WTC11 (cell line): ENCODE results near the gene CNN1. TPM values are rescaled to one million over a fixed set of nuclear protein-coding genes. Genes with fewer than 3 reads are reported as not detected.

ENCODE experiments used
- ESRRA ChIP-seq: sonication (generic); formaldehyde crosslinking; IDR thresholded peaks from 2 replicates; pipeline ENCODE4 v1.8.1; 2022; ENCODE audit warnings: mild to moderate bottlenecking, missing genetic modification reagents, borderline replicate concordance
- FOXP1 ChIP-seq: sonication (generic); formaldehyde crosslinking; IDR thresholded peaks from 2 replicates; pipeline ENCODE4 v1.8.0; 2022; ENCODE audit warnings: missing genetic modification reagents, mild to moderate bottlenecking, moderate library complexity, borderline replicate concordance
- FOXP4 ChIP-seq: sonication (generic); formaldehyde crosslinking; IDR thresholded peaks from 2 replicates; pipeline ENCODE4 v1.8.0; 2022; ENCODE audit warnings: mild to moderate bottlenecking, missing genetic modification reagents
- RORB ChIP-seq: fragments of 250-450 bp; sonication (Bioruptor Pico); IDR thresholded peaks from 2 replicates; pipeline ENCODE4 v1.9.0; 2021; ENCODE audit warnings: mild to moderate bottlenecking
- SMAD4 ChIP-seq: sonication (generic); formaldehyde crosslinking; IDR thresholded peaks from 2 replicates; pipeline ENCODE4 v1.8.0; 2022; ENCODE audit warnings: mild to moderate bottlenecking, missing genetic modification reagents
- TCF7 ChIP-seq: sonication (generic); formaldehyde crosslinking; IDR thresholded peaks from 2 replicates; pipeline ENCODE4 v1.8.0; 2022; ENCODE audit warnings: mild to moderate bottlenecking, low read depth, missing genetic modification reagents, moderate library complexity
- TEAD4 ChIP-seq: sonication (generic); formaldehyde crosslinking; IDR thresholded peaks from 2 replicates; pipeline ENCODE4 v1.8.0; 2022; ENCODE audit warnings: mild to moderate bottlenecking, missing genetic modification reagents
- ZNF138 ChIP-seq: sonication (generic); formaldehyde crosslinking; conservative IDR thresholded peaks from 2 replicates; pipeline ENCODE4 v1.8.1; 2022; ENCODE audit warnings: mild to moderate bottlenecking, moderate library complexity, missing genetic modification reagents
- ZNF232 ChIP-seq: sonication (generic); formaldehyde crosslinking; IDR thresholded peaks from 2 replicates; pipeline ENCODE4 v1.8.0; 2022; ENCODE audit warnings: mild to moderate bottlenecking, missing genetic modification reagents
- ZNF416 ChIP-seq: fragments of 250-450 bp; sonication (Bioruptor Pico); IDR thresholded peaks from 2 replicates; pipeline ENCODE4 v1.9.0; 2021; ENCODE audit warnings: mild to moderate bottlenecking, inconsistent platforms
- ZNF532 ChIP-seq: fragments of 250-450 bp; sonication (Bioruptor Pico); IDR thresholded peaks from 2 replicates; pipeline ENCODE4 v1.9.0; 2021; ENCODE audit warnings: mild to moderate bottlenecking, borderline replicate concordance
- total RNA-seq: library from RNA; stranded (reverse); gene quantifications from 3 replicates; pipeline ENCODE4 v1.2.3, GENCODE V29; 2021
- TF ChIP-seq, protein P1 (sequence below): sonication (generic); formaldehyde crosslinking; IDR thresholded peaks from 2 replicates; pipeline ENCODE4 v1.8.1; 2023; ENCODE audit warnings: mild to moderate bottlenecking, missing genetic modification reagents
- TF ChIP-seq, protein P2 (sequence below): sonication (generic); formaldehyde crosslinking; IDR thresholded peaks from 2 replicates; pipeline ENCODE4 v1.8.0; 2022; ENCODE audit warnings: mild to moderate bottlenecking, missing genetic modification reagents
- TF ChIP-seq, protein P3 (sequence below): sonication (generic); formaldehyde crosslinking; IDR thresholded peaks from 2 replicates; pipeline ENCODE4 v1.8.1; 2022; ENCODE audit warnings: low read depth, mild to moderate bottlenecking, moderate library complexity, missing genetic modification reagents, borderline replicate concordance
- TF ChIP-seq, protein P4 (sequence below): sonication (generic); formaldehyde crosslinking; IDR thresholded peaks from 2 replicates; pipeline ENCODE4 v1.8.1; 2023; ENCODE audit warnings: mild to moderate bottlenecking, missing genetic modification reagents, borderline replicate concordance
- TF ChIP-seq, protein P5 (sequence below): sonication (generic); formaldehyde crosslinking; IDR thresholded peaks from 2 replicates; pipeline ENCODE4 v1.8.1; 2022; ENCODE audit warnings: mild to moderate bottlenecking, missing genetic modification reagents, moderate library complexity, borderline replicate concordance

Gene CNN1
- total RNA-seq, 1 experiment from 2014 or later = 16.0 TPM

DNA sequence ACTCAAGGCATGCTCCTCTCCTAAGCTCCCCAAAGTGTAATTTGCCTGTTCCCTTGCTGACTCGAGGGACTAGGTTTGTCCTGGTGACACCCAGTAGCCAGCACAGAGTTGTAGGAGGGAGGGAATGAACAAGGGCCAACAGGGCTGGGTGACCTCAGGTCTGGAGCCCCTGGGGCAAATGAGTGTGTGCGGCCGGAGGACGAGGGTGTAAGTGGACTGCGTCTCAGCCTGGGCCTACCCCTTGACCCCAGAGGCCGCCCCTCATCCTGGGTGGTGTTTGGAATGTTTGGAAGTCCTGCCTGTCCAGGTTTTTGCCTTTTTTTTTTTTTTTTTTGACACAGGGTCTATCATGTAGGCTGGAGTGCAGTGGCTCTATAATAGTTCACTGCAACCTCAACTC, 31.7 kb upstream of the CNN1 start (continued):
- no peak for TF ChIP-seq ZNF532
- TF ChIP-seq, protein P1, sequence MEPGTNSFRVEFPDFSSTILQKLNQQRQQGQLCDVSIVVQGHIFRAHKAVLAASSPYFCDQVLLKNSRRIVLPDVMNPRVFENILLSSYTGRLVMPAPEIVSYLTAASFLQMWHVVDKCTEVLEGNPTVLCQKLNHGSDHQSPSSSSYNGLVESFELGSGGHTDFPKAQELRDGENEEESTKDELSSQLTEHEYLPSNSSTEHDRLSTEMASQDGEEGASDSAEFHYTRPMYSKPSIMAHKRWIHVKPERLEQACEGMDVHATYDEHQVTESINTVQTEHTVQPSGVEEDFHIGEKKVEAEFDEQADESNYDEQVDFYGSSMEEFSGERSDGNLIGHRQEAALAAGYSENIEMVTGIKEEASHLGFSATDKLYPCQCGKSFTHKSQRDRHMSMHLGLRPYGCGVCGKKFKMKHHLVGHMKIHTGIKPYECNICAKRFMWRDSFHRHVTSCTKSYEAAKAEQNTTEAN (CRISPR knock-in tag) = no peak
- TF ChIP-seq ZNF232 (CRISPR knock-in tag) = no peak
- no peak for TF ChIP-seq ZNF138 (CRISPR knock-in tag)
- TF ChIP-seq, protein P2, sequence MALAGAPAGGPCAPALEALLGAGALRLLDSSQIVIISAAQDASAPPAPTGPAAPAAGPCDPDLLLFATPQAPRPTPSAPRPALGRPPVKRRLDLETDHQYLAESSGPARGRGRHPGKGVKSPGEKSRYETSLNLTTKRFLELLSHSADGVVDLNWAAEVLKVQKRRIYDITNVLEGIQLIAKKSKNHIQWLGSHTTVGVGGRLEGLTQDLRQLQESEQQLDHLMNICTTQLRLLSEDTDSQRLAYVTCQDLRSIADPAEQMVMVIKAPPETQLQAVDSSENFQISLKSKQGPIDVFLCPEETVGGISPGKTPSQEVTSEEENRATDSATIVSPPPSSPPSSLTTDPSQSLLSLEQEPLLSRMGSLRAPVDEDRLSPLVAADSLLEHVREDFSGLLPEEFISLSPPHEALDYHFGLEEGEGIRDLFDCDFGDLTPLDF (CRISPR knock-in tag) = no peak
- no peak for TF ChIP-seq TEAD4 (CRISPR knock-in tag)
- TF ChIP-seq, protein P3, sequence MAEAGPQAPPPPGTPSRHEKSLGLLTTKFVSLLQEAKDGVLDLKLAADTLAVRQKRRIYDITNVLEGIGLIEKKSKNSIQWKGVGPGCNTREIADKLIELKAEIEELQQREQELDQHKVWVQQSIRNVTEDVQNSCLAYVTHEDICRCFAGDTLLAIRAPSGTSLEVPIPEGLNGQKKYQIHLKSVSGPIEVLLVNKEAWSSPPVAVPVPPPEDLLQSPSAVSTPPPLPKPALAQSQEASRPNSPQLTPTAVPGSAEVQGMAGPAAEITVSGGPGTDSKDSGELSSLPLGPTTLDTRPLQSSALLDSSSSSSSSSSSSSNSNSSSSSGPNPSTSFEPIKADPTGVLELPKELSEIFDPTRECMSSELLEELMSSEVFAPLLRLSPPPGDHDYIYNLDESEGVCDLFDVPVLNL (CRISPR knock-in tag) = no peak
- no peak for TF ChIP-seq ZNF416 (CRISPR knock-in tag)
- TF ChIP-seq SMAD4 = no peak
- TF ChIP-seq ESRRA (CRISPR knock-in tag) = no peak
- TF ChIP-seq, protein P4, sequence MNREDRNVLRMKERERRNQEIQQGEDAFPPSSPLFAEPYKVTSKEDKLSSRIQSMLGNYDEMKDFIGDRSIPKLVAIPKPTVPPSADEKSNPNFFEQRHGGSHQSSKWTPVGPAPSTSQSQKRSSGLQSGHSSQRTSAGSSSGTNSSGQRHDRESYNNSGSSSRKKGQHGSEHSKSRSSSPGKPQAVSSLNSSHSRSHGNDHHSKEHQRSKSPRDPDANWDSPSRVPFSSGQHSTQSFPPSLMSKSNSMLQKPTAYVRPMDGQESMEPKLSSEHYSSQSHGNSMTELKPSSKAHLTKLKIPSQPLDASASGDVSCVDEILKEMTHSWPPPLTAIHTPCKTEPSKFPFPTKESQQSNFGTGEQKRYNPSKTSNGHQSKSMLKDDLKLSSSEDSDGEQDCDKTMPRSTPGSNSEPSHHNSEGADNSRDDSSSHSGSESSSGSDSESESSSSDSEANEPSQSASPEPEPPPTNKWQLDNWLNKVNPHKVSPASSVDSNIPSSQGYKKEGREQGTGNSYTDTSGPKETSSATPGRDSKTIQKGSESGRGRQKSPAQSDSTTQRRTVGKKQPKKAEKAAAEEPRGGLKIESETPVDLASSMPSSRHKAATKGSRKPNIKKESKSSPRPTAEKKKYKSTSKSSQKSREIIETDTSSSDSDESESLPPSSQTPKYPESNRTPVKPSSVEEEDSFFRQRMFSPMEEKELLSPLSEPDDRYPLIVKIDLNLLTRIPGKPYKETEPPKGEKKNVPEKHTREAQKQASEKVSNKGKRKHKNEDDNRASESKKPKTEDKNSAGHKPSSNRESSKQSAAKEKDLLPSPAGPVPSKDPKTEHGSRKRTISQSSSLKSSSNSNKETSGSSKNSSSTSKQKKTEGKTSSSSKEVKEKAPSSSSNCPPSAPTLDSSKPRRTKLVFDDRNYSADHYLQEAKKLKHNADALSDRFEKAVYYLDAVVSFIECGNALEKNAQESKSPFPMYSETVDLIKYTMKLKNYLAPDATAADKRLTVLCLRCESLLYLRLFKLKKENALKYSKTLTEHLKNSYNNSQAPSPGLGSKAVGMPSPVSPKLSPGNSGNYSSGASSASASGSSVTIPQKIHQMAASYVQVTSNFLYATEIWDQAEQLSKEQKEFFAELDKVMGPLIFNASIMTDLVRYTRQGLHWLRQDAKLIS (CRISPR knock-in tag) = no peak
- TF ChIP-seq FOXP4 (CRISPR knock-in tag) = no peak
- TF ChIP-seq, protein P5, sequence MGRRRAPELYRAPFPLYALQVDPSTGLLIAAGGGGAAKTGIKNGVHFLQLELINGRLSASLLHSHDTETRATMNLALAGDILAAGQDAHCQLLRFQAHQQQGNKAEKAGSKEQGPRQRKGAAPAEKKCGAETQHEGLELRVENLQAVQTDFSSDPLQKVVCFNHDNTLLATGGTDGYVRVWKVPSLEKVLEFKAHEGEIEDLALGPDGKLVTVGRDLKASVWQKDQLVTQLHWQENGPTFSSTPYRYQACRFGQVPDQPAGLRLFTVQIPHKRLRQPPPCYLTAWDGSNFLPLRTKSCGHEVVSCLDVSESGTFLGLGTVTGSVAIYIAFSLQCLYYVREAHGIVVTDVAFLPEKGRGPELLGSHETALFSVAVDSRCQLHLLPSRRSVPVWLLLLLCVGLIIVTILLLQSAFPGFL = no peak
- TF ChIP-seq FOXP1 (CRISPR knock-in tag) = no peak
- TF ChIP-seq TCF7 (CRISPR knock-in tag) = no peak
- TF ChIP-seq RORB = no peak
